Activated CD4-positive, alpha-beta T cell treated with anti-CD3 and anti-CD28 coated beads, Interleukin-2, amount 10 ng/mL, durations not matched to agents 7 days and 5 days (primary cell): Measurements from ENCODE around the gene SLCO3A1. TPM values are rescaled to one million over a fixed set of nuclear protein-coding genes. Genes with fewer than 3 reads are reported as not detected.

ENCODE experiments used
- CTCF ChIA-PET: fragments of 350-600 bp; sonication (Branson Sonifier 250); formaldehyde crosslinking; loops from one replicate; lab custom pipeline; 2021; ENCODE audit warnings: antibody characterized with exemption; lab: Charles Lee
- POLR2A ChIA-PET: fragments of 350-600 bp; sonication (Branson Sonifier 250); formaldehyde crosslinking; loops from one replicate; lab custom pipeline; 2021; ENCODE audit warnings: antibody characterized with exemption; lab: Charles Lee
- DNase-seq: peaks from one replicate; pipeline ENCODE4 v3.0.0-alpha.2; 2020
- H3K27ac Mint-ChIP-seq: one replicate; pipeline ENCODE4 v1.8.0; 2021; ENCODE audit warnings: mild to moderate bottlenecking, moderate library complexity, mixed read lengths
- H3K27me3 Mint-ChIP-seq: one replicate; pipeline ENCODE4 v1.8.0; 2021; ENCODE audit warnings: mixed read lengths
- H3K36me3 Mint-ChIP-seq: one replicate; pipeline ENCODE4 v1.8.0; 2021; ENCODE audit warnings: low read depth, mixed read lengths
- H3K4me1 Mint-ChIP-seq: one replicate; pipeline ENCODE4 v1.8.0; 2021; ENCODE audit warnings: mixed read lengths
- H3K4me3 Mint-ChIP-seq: one replicate; pipeline ENCODE4 v1.8.0; 2021; ENCODE audit warnings: mild to moderate bottlenecking, moderate library complexity, mixed read lengths
- H3K9me3 Mint-ChIP-seq: one replicate; pipeline ENCODE4 v1.8.0; 2021; ENCODE audit warnings: mixed read lengths
- total RNA-seq, 2 experiments: library from RNA; stranded (reverse); gene quantifications; one replicate each; pipeline ENCODE4 v1.2.3, GENCODE V29; 2021

The SLCO3A1 gene
- total RNA-seq, 2 experiments from 2014 or later, result 41.8 to 46.8 TPM

DNA sequence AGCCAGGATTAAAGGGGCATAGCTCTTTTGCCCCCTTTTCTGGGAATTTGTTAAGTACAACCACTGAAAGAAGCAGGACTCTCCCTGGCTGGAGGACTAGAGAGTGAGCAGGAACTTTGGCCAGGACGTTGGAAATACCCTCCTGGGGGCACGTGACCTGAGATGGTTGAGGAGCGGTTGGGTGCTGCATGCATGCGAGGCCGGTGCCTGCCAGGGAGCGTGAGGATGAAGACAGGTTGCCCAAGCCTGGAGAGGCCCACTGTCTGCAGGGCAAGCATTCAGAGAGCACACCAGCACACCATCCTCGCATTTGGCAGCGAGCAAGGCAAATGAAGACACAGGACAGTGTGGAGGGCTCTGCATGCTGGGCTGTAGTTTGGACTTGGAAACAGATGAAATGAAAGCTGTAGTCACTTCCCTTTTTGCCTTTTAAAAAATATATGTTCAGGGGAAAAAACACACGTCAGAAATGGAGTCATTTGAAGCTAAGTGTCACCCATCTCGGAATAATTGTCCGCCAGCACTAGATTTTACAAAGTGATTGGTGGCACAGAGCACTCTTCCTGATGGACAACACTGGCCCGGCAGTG is 217.6 kb downstream of the SLCO3A1 start:
- Mint-ChIP-seq H3K9me3 (no peaks in the 10 kb centered on the region), H3K27ac (no peak overlapping the region), H3K36me3 (no peaks in the 10 kb centered on the region), H3K27me3 (no peaks in the 10 kb centered on the region), H3K4me3 (no peak overlapping the region), H3K4me1 (peaks cover 53% of the 10 kb centered on the region)
- POLR2A ChIA-PET, result no interaction called here
- no peak for DNase-seq
- CTCF ChIA-PET, result interaction anchor here (1.0 kb wide), 1 partner anchor 217 kb away, joined by 3 read pairs; the partner anchor contains the start of gene SLCO3A1

DNA sequence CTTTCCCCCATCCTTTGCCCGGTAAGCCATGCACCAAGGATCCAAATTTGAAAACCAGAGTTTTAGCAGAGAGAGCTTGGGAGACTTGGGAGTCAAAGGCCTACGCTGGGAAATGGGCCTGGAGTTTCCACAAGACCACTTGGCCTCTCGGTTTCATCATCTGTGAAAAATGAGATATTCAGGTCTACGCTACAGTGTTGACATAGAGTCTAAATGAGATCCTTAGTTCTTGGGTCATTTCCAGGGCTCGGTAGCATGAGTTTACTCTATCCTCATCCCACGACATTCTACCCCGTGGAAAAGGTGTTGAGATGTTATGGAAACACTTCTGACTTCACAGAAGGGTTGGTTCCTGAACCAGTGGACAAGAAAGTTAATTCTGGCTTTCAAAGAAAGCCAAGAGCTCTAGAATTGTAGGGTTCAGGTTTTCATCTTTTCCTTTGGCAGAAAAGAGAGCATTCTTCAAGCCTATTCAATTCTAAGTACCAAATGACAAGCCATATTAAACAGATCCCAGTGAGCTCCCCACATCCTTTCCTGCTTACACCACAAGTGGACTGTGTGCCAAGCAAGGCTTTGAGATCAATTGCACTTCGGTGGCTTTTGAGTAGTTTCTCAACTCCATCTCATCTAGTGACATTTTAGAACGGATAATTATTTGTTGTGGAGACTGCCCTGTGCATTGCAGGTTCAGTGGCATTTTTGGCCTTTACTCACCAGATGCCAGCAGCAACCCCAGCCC is 219.7 kb downstream of the SLCO3A1 start:
- Mint-ChIP-seq H3K27ac (no peak overlapping the region), H3K27me3 (no peaks in the 10 kb centered on the region), H3K4me3 (no peak overlapping the region), H3K9me3 (no peaks in the 10 kb centered on the region), H3K4me1 (peaks cover 51% of the 10 kb centered on the region), H3K36me3 (no peaks in the 10 kb centered on the region)
- CTCF ChIA-PET, result interaction anchor here (1.5 kb wide), 1 partner anchor 367 kb away, joined by 3 read pairs; no protein-coding TSS in a partner anchor
- POLR2A ChIA-PET, result no interaction called here
- no peak for DNase-seq

DNA sequence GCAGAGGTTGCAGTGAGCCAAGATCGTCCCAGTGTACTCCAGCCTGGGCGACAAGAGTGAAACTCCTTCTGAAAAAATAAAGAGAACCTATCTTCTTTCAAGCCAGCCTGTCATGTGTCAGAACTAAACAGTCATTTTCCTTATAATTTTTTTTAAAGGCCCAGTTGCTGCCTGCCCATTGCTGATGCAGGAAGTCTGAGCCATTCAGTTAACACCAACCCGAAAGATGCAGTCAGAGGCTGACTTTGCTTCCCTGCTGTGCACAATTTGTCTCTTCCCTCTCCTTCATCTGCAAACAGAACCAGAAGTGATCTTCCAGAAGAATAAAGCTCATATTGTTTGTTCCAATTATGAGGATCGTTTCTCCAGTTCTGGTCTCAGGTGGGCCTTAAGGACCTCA is 220.6 kb downstream of the SLCO3A1 start:
- Mint-ChIP-seq H3K4me1 (peaks cover 48% of the 10 kb centered on the region), H3K9me3 (no peaks in the 10 kb centered on the region), H3K27me3 (no peaks in the 10 kb centered on the region), H3K27ac (no peak overlapping the region), H3K36me3 (no peaks in the 10 kb centered on the region), H3K4me3 (no peak overlapping the region)
- ChIA-PET CTCF (no interaction called here), POLR2A (no interaction called here)
- no peak for DNase-seq

DNA sequence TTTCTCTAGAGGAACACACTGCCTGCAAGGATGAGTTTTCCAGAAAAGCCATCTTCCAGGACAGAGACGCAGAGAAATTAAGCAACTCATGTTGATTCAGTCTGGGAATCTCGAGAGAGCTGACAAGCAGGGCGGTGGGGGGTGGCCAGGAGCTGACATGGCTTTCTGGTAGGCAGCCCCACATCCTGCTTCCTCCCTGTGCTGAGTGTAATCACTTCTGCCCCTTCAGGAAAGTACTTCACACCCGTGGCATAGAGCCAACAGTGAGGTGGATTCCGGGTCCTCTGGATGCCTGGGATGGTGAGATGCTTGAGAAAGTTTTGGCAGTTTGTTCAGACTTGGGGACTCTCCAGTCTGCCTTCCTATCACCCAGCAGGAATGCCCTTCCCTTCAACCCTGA is 221.1 kb downstream of the SLCO3A1 start:
- ChIA-PET POLR2A (no interaction called here), CTCF (no interaction called here)
- Mint-ChIP-seq H3K4me1 (peaks cover 43% of the 10 kb centered on the region), H3K4me3 (no peak overlapping the region), H3K9me3 (no peaks in the 10 kb centered on the region), H3K27me3 (no peaks in the 10 kb centered on the region), H3K27ac (no peak overlapping the region), H3K36me3 (no peaks in the 10 kb centered on the region)
- no peak for DNase-seq

DNA sequence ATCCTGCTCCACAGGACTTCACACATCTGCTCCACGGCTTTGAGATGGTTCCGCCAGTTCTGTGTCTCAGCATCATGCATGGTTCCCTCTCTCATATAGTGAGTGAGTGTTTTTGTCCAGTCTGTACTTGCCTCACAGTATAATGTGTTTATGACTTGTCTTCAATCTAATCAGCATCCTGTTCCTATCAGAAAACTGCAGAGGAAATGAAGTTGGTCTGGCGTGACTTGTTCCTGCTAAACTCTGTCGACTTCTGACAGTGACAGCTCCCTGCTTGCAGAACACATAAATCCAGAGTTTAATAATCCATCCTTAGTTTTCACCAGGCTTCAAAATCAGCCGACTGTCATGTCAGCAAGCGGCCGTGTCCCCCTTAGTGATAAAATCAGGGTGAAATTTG is 222.3 kb downstream of the SLCO3A1 start:
- H3K27ac Mint-ChIP-seq, result no peak overlapping the region
- H3K4me1 Mint-ChIP-seq, result peaks cover 37% of the 10 kb centered on the region
- H3K9me3 Mint-ChIP-seq, result no peaks in the 10 kb centered on the region
- POLR2A ChIA-PET, result no interaction called here
- no peaks in the 10 kb centered on the region for H3K27me3 Mint-ChIP-seq
- no peak overlapping the region for H3K4me3 Mint-ChIP-seq
- DNase-seq, result no peak
- H3K36me3 Mint-ChIP-seq, result no peaks in the 10 kb centered on the region
- CTCF ChIA-PET, result no interaction called here

DNA sequence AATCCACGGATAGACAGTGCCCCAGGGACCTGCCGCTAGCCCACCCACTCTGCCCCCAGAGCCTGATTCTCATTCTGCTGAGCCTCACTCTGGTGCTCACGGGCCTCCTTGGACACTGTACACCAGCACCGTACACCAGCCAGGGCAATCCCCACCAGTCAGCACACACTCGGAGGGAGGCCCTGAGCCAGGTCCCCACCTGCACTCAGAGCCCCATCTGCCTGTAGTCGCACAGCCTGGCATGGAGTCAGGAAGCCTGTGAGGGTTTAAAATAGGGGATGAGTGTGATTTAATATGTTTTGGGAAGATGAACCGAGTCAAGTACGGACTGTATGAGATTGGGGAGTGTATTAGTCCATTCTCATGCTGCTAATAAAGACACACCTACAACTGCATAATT is 223.0 kb downstream of the SLCO3A1 start:
- DNase-seq, result no peak
- peaks cover 33% of the 10 kb centered on the region for H3K4me1 Mint-ChIP-seq

DNA sequence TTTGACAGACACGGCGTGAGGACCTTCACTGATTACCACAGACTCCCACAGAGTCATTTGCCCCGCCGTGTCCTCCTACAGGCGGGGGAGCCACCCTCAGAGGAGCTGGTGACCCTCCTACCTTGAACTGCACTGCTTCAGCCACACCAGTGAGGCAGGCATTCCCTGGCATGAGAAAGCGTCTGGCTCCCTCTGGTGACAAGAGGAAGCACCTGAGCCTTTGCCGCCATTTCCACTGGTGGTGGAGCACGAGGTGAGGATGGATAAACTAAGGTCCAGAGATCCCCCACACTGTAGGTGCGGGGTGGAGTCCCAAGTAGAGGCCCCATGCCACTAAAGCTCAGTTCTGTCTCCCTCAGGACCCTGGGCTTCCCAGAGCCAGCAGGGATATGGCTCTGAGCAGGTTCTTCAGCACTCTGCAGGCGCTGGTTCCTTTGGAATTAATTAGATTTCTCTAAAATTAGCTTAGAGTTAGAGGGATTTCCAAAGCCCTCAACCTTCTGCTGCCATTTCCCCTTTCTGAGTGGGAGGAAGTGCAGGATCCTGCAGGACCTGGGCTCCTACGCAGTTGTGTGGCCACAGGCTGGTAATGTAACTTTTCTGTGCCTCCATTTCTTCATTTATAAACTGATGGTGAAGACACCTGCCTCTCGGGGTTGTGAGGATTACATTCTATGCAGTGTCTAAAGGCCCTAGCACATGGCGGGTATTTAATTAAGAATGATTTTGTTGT is 224.0 kb downstream of the SLCO3A1 start:
- Mint-ChIP-seq H3K4me3 (no peak overlapping the region), H3K9me3 (no peaks in the 10 kb centered on the region), H3K27me3 (no peaks in the 10 kb centered on the region), H3K36me3 (no peaks in the 10 kb centered on the region), H3K4me1 (peaks cover 33% of the 10 kb centered on the region), H3K27ac (no peak overlapping the region)
- CTCF ChIA-PET, result interaction anchor here (0.8 to 3.0 kb wide), 4 partner anchors 12 to 776 kb away, joined by 3 to 12 read pairs (median 4); partner anchors contain the start of gene SLCO3A1
- POLR2A ChIA-PET, result no interaction called here
- DNase-seq, result peak; percentile 73

More for the DNA sequence above, 223.0 kb downstream of the SLCO3A1 start:
- ChIA-PET POLR2A (no interaction called here), CTCF (interaction anchor here (0.8 to 1.7 kb wide), 2 partner anchors 370 to 775 kb away, joined by 3 to 6 read pairs; no protein-coding TSS in a partner anchor)
- Mint-ChIP-seq H3K4me3 (no peak overlapping the region), H3K27me3 (no peaks in the 10 kb centered on the region), H3K9me3 (no peaks in the 10 kb centered on the region), H3K36me3 (no peaks in the 10 kb centered on the region), H3K27ac (no peak overlapping the region)

DNA sequence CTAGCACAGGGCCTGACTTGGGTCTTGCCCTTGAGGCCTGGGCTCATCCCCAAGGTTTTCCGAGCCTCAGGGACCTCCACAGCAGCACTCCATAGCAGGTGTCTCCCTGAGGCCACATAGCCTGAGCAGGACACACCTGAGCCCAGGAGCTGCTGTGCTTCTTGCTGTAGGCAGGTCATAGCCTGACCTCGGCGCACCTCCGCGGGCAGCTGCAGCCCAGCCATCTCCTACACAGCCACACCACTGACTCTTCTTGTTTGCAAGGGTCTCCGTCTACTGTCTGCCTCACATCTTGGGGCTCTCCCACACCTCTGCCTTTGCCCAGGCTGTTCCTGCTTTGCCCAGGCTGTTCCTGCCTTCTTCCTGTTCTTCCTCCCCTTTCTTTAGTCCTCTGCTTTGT is 224.8 kb downstream of the SLCO3A1 start:
- ChIA-PET POLR2A (no interaction called here), CTCF (interaction anchor here (1.3 to 3.0 kb wide), 4 partner anchors 13 to 372 kb away, joined by 3 to 12 read pairs (median 6); partner anchors contain the start of gene SLCO3A1)
- no peak for DNase-seq
- Mint-ChIP-seq H3K27me3 (no peaks in the 10 kb centered on the region), H3K27ac (no peak overlapping the region), H3K9me3 (no peaks in the 10 kb centered on the region), H3K4me1 (peaks cover 28% of the 10 kb centered on the region), H3K36me3 (no peaks in the 10 kb centered on the region), H3K4me3 (no peak overlapping the region)

DNA sequence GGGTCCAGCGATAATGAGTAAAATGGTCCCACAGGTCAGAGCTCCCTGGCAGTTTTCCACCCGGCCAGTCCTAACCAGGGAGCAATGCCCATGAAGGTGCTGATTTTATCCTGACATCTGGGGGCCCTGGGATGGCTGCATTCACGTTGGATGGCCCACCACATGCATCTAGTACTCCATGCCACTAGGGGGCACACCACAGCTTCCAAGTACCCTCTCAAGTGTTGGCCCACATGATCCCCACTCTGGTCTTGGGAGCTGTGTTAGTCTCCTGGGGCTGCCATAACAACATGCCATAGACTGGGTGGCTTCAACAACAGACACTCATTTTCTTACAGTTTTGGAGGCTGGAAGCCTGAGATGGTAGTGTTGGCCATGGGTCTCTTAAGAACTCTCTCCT is 225.5 kb downstream of the SLCO3A1 start:
- ChIA-PET POLR2A (no interaction called here), CTCF (interaction anchor here (1.8 to 3.0 kb wide), 2 partner anchors 225 to 372 kb away, joined by 7 to 12 read pairs; partner anchors contain the start of gene SLCO3A1)
- H3K36me3 Mint-ChIP-seq, result no peaks in the 10 kb centered on the region

DNA sequence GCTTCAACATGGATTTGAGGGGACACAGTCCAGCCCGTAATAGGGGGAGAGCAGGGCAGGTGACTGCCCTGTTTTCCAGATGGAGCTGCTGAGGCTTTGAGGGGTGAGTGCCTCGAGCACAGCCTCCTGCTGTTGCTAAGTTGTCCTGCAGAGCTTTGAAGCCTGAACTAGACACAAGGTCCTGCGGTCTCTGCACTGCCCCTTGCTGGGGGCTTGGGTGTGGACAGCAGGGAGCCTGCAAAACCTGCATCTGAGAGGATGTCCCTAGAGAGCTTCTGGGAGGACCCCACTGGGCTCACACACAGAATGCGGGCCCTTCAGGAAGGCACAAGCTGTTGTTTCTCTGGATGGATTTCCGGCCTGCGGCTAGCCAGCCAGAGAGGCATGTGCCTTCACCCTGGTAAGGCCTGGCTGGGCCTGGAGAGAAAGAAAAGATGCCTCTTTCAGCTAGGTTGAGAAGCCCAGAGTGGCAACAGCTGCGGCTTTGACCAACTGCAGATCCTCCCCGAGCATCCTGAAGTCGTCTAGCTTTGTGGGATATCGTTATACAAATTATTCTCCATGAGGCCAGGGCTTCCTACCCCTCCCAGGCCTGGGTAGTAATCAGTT is 226.2 kb downstream of the SLCO3A1 start:
- Mint-ChIP-seq H3K27me3 (no peaks in the 10 kb centered on the region), H3K9me3 (no peaks in the 10 kb centered on the region), H3K4me3 (no peak overlapping the region), H3K4me1 (peaks cover 15% of the 10 kb centered on the region), H3K27ac (no peak overlapping the region), H3K36me3 (no peaks in the 10 kb centered on the region)
- ChIA-PET CTCF (interaction anchor here (0.5 to 3.0 kb wide), 3 partner anchors 44 to 373 kb away, joined by 4 to 12 read pairs (median 7); partner anchors contain the start of gene SLCO3A1), POLR2A (no interaction called here)
- no peak for DNase-seq

More for the DNA sequence above, 225.5 kb downstream of the SLCO3A1 start:
- Mint-ChIP-seq H3K9me3 (no peaks in the 10 kb centered on the region), H3K27me3 (no peaks in the 10 kb centered on the region), H3K4me1 (peaks cover 22% of the 10 kb centered on the region), H3K27ac (no peak overlapping the region), H3K4me3 (no peak overlapping the region)
- peak; percentile 22 for DNase-seq

DNA sequence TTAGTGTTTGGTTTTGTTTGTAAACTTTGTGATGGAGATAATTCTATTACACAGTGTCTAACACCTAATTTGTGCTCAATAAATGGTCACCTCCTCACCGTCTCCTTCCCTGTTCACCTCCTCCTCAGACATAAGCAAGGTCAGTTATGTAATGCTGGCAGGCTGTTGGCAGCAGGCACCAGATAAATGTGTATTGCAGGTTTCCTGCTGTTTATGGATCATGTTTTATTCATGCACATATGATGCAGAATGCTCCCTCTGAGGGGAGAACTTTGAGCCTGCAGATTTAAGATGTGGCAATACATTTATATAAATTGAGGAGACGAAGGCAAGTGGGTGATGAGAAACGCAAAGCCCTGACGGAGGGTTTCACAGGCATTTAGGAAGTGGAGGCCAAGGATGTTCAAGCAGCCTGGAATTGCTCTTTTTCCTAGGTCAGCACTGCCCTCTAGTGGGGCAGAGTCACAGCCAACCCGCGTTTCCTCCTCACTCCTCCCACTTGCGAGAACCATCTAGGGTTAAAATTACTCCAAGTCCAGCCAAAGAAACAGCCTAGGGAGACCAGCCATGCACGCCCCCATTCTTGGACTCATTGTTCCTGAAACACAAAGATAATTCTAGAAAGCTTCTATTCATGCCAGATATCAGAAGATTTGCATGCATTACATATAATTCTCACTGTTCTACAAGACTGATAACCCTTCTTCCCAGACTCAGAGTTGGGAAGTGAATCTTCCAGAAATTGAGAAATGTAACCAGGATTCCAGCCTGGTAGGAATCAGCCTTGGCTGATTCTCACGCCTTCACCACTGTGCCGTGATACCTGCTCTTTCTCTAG is 228.7 kb downstream of the SLCO3A1 start:
- ChIA-PET CTCF (interaction anchor here (0.9 kb wide), 1 partner anchor 21 kb away, joined by 3 read pairs; no protein-coding TSS in a partner anchor), POLR2A (no interaction called here)
- H3K27me3 Mint-ChIP-seq, result no peaks in the 10 kb centered on the region
- no peaks in the 10 kb centered on the region for H3K36me3 Mint-ChIP-seq
- peaks cover 2% of the 10 kb centered on the region for H3K4me1 Mint-ChIP-seq
- no peaks in the 10 kb centered on the region for H3K9me3 Mint-ChIP-seq
- no peak overlapping the region for H3K4me3 Mint-ChIP-seq
- H3K27ac Mint-ChIP-seq, result no peak overlapping the region
- DNase-seq, result peak; percentile 56
